C4-2B (cell line): ENCODE measurements around the gene SCP2.

Experiments
- H3K27ac ChIP-seq: fragments of 450-650 bp; 2 replicates; pipeline ENCODE4 v1.5.1; 2017
- ZFX ChIP-seq: fragments of 450-650 bp; IDR thresholded peaks from 2 replicates; pipeline ENCODE4 v1.6.1; 2017
- TF ChIP-seq, protein P1 (sequence below): fragments of 450-650 bp; conservative IDR thresholded peaks from 2 replicates; pipeline ENCODE4 v1.5.1; 2017; ENCODE audit warnings: mild to moderate bottlenecking

SCP2 gene

GRCh38 chr1:52926864-52927211, 238 bp upstream of the SCP2 start:
- peak overlapping the region; percentile 72 for H3K27ac ChIP-seq
- TF ChIP-seq, protein P1, sequence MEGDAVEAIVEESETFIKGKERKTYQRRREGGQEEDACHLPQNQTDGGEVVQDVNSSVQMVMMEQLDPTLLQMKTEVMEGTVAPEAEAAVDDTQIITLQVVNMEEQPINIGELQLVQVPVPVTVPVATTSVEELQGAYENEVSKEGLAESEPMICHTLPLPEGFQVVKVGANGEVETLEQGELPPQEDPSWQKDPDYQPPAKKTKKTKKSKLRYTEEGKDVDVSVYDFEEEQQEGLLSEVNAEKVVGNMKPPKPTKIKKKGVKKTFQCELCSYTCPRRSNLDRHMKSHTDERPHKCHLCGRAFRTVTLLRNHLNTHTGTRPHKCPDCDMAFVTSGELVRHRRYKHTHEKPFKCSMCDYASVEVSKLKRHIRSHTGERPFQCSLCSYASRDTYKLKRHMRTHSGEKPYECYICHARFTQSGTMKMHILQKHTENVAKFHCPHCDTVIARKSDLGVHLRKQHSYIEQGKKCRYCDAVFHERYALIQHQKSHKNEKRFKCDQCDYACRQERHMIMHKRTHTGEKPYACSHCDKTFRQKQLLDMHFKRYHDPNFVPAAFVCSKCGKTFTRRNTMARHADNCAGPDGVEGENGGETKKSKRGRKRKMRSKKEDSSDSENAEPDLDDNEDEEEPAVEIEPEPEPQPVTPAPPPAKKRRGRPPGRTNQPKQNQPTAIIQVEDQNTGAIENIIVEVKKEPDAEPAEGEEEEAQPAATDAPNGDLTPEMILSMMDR, result no peak

DNA sequence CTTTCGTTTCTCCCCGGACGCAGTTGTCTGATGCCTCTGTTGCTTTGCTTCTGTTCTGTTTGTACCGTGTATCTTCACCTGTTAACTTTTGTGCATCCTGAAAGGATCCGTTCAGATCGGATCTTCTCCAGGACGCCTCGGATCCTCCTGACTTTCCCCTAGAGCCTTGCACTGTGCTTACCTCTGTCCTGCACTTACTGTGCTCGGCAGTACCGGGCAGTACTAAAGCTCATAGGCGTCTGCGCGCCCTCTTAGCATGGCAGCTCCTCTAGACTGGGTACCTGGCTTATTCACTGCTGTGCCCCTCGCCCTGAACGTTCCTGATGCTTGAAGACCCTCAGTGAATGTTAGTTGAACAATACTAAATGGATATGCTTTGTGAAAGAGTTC, 934 bp downstream of the SCP2 start:
- peak overlapping the region; percentile 72 for H3K27ac ChIP-seq
- TF ChIP-seq, protein P1, result no peak
- TF ChIP-seq ZFX, result no peak

DNA sequence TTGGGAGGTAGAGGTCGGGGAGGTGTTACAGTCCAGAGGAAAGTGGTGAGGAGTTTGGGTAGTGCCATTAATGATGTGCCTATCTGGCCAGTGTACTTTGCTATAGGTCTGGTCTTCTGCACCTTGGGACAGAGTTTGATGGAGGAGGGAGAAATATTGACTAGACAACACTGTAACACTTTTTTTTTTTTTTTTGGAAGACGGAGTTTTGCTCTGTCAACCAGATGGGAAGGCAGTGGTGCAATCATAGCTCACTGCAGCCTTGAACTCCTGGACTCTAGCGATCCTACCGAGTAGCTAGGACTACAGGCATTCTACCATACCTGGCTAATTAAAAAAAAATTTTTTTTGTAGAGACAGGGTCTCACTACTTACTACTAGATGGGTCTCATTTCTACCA, 1.9 kb downstream of the SCP2 start:
- TF ChIP-seq, protein P1, result no peak
- TF ChIP-seq ZFX, result no peak
- no peak overlapping the region for H3K27ac ChIP-seq

DNA sequence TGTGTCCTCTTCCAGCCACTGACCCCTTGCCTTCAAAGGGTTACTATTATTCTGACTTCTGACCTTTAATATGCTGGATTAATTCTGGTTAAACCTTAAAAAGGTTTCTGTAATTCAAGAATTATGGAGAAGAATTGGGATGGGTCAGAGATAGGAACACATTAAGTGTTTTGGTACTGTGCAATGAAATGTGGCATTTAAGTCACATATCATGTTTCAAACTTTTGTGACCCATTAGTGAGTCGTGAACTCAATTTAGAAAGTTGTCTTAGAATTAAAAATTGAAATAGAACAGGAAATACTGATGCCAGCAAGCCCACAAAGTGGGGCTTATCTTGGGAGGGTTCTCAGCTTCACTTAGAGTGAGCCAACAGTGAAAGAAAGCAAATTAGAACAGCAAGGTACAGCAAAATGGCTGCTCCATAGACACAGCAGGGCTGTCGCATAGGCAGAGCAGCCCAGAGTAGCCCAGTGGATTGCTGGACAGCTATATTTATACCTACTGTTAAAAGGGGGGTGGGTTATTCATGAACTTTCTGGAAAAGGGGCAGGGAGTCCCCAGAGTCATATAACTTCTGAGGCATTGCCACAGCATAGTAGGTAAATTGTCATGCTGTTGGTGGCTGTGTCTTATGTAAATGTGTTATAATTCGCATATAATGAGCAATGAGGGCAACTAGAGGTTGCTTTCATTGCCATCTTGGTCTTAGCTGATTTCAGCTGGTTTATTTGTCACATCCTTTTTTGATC, 10.5 kb downstream of the SCP2 start:
- no peak for TF ChIP-seq ZFX
- TF ChIP-seq, protein P1, result no peak
- no peak overlapping the region for H3K27ac ChIP-seq

DNA sequence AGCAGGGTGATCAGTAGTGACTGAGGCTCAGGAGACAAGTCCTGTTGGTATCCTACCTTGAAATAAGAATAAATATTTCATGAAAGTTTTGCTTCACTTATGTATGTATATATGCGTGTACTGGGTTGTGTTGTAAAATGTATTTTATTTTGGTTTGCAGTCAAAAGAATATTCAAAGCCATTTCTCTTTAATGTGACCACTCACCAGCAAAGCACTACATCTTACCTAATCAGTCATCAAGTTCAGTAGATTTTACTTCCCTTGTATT, 11.0 kb downstream of the SCP2 start:
- TF ChIP-seq ZFX, result no peak
- TF ChIP-seq, protein P1, result no peak
- no peak overlapping the region for H3K27ac ChIP-seq

DNA sequence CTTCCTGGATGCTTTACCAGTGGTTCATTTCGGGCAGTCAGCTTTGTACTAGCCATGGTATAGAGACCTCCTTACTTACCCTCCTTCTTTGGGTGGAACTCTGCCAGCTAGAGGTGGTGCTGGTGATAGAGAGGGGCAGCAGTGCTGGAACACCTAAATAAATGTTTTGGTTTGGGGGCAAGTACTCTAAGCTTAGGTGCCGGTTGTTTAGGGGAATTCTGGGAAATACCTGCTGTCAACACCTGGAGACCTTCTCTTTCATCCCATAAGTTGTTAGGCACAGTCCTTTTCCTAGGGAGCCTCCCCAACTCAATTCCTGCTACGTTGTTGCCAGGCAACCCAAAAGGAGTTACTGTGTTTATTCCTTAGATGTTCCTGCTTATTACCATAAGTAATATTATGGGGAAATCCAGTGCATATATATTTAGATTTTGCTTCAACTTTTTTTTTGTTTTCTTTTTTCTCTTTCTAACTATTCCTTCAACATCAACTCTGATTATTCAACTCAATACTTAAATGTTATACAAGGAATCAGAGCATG, 16.9 kb downstream of the SCP2 start:
- TF ChIP-seq, protein P1, result no peak
- no peak for TF ChIP-seq ZFX
- no peak overlapping the region for H3K27ac ChIP-seq

DNA sequence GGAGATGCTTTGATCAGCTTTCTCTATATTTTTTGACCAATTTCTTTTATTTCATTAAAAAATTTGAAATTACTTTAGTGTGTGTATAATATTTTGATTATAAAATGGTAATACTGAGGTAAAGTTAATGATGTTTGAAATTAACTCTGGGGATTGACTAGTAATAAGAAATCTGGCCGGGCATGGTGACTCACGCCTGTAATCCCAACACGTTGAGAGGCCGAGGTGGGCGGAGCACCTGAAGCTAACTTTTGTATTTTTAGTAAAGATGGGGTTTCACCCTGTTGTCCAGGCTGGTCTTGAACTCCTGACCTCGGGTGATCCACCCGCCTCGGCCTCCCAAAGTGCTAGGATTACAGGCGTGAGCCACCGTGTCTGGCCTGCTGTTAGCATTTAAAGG, 17.5 kb downstream of the SCP2 start:
- no peak for TF ChIP-seq ZFX
- TF ChIP-seq, protein P1, result no peak

More for the DNA sequence above, 17.5 kb downstream of the SCP2 start:
- no peak overlapping the region for H3K27ac ChIP-seq
